HFFc6 (cell line): ENCODE results near the gene SYPL1. TPM values are rescaled to one million over a fixed set of nuclear protein-coding genes. Genes with fewer than 3 reads are reported as not detected.

Source experiments
- DNase-seq: peaks from one replicate; pipeline ENCODE4 v3.0.0-alpha.2; 2018
- H3K27ac Mint-ChIP-seq: 2 replicates; pipeline ENCODE4 v1.8.0; 2020; ENCODE audit warnings: mild to moderate bottlenecking, mixed read lengths
- H3K27me3 Mint-ChIP-seq: 2 replicates; pipeline ENCODE4 v1.8.0; 2021; ENCODE audit warnings: mild to moderate bottlenecking, moderate library complexity, mixed read lengths; ENCODE audit not compliant: insufficient read depth
- H3K36me3 Mint-ChIP-seq: 2 replicates; pipeline ENCODE4 v1.8.0; 2021; ENCODE audit warnings: low read depth, mixed read lengths
- H3K4me1 Mint-ChIP-seq: 2 replicates; pipeline ENCODE4 v1.8.0; 2020; ENCODE audit warnings: low read depth, mixed read lengths
- H3K4me3 Mint-ChIP-seq: 2 replicates; pipeline ENCODE4 v1.8.0; 2020; ENCODE audit warnings: mild to moderate bottlenecking, moderate library complexity, mixed read lengths
- H3K9me3 Mint-ChIP-seq: 2 replicates; pipeline ENCODE4 v1.8.0; 2020; ENCODE audit warnings: mild to moderate bottlenecking, mixed read lengths
- CTCF ChIP-seq: fragments of 200-600 bp; sonication (generic); IDR thresholded peaks from 2 replicates; pipeline ENCODE4 v1.5.0; 2021; ENCODE audit warnings: antibody characterized with exemption, mild to moderate bottlenecking
- total RNA-seq, 6 experiments: library from RNA; stranded (reverse); fragmentation: NEBNext Ultra II Directional; extraction: Animal tissue kit (Norgen Biotek cat#: 25700); gene quantifications; 2 replicates in 1 of 6; 3 replicates in 5 of 6; pipeline ENCODE4 v1.2.3, GENCODE V29; 2021

Gene SYPL1
- total RNA-seq, 6 experiments from 2014 or later = 66.5 to 84.0 (median 74.6) TPM

GRCh38 chr7:106071999-106072714 lies 40.0 kb downstream of the SYPL1 start:
- H3K4me3 Mint-ChIP-seq = no peak overlapping the region
- no peak for TF ChIP-seq CTCF
- H3K27ac Mint-ChIP-seq = no peak overlapping the region
- no peak for DNase-seq
- peaks cover 8% of the 10 kb centered on the region for H3K4me1 Mint-ChIP-seq
- H3K27me3 Mint-ChIP-seq = peaks cover 1% of the 10 kb centered on the region; the same call in 1 of the 2 replicates
- H3K36me3 Mint-ChIP-seq = no peaks in the 10 kb centered on the region
- H3K9me3 Mint-ChIP-seq = no peaks in the 10 kb centered on the region

- H3K27ac Mint-ChIP-seq = no peak overlapping the region
- no peak for TF ChIP-seq CTCF
- peaks cover 8% of the 10 kb centered on the region for H3K4me1 Mint-ChIP-seq
These were observed 40.6 kb downstream of the SYPL1 start for GRCh38 chr7:106071356-106071998.

GRCh38 chr7:106070567-106071254 lies 41.4 kb downstream of the SYPL1 start:
- H3K27ac Mint-ChIP-seq = no peak overlapping the region
- H3K4me1 Mint-ChIP-seq = peaks cover 14% of the 10 kb centered on the region
- TF ChIP-seq CTCF = no peak
- no peaks in the 10 kb centered on the region; the same call in 1 of the 2 replicates for H3K27me3 Mint-ChIP-seq
- H3K9me3 Mint-ChIP-seq = no peaks in the 10 kb centered on the region
- no peak overlapping the region for H3K4me3 Mint-ChIP-seq
- H3K36me3 Mint-ChIP-seq = no peaks in the 10 kb centered on the region
- no peak for DNase-seq

More at GRCh38 chr7:106071356-106071998, 40.6 kb downstream of the SYPL1 start:
- Mint-ChIP-seq H3K27me3 (no peaks in the 10 kb centered on the region; the same call in 1 of the 2 replicates), H3K9me3 (no peaks in the 10 kb centered on the region), H3K36me3 (no peaks in the 10 kb centered on the region), H3K4me3 (no peak overlapping the region)
- DNase-seq = no peak

- H3K36me3 Mint-ChIP-seq = no peaks in the 10 kb centered on the region
- H3K27me3 Mint-ChIP-seq = no peaks in the 10 kb centered on the region; the same call in 1 of the 2 replicates
- no peak overlapping the region for H3K4me3 Mint-ChIP-seq
- DNase-seq = no peak
- H3K4me1 Mint-ChIP-seq = peaks cover 19% of the 10 kb centered on the region
- H3K9me3 Mint-ChIP-seq = no peaks in the 10 kb centered on the region
- TF ChIP-seq CTCF = no peak
- no peak overlapping the region for H3K27ac Mint-ChIP-seq
These were observed 41.9 kb downstream of the SYPL1 start for GRCh38 chr7:106070201-106070551.

GRCh38 chr7:106069471-106070200 lies 42.5 kb downstream of the SYPL1 start:
- Mint-ChIP-seq H3K36me3 (no peaks in the 10 kb centered on the region), H3K4me3 (no peak overlapping the region), H3K4me1 (peaks cover 25% of the 10 kb centered on the region), H3K27me3 (no peaks in the 10 kb centered on the region; the same call in 1 of the 2 replicates), H3K27ac (no peak overlapping the region), H3K9me3 (no peaks in the 10 kb centered on the region)
- TF ChIP-seq CTCF = no peak
- DNase-seq = no peak
